Hepatic stellate cell (primary cell): ENCODE results near the gene TRIM15.

Source experiments
- DNase-seq: peaks from one replicate; pipeline ENCODE4 v3.0.0; 2011; ENCODE audit warnings: low spot score

Gene TRIM15

DNA sequence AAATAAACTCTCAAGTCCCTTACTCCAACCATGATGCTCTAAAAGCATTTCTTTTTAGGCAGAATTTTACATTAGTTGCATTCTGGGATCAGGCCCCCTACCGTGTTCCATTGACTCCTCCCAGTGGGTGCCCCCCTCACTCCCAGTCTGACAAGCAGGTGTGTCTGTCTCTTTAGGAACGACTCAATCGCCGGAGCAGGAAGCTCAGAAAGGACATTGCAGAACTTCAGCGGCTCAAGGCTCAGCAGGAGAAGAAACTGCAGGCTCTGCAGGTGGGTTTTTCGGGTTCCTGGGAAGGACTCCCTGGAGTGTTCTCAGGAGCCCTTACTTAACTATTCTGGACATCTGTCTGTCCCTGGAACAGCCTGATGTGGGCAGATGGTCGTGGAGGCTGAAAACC lies 17.5 kb upstream of the TRIM15 start:
- DNase-seq = no peak

DNA sequence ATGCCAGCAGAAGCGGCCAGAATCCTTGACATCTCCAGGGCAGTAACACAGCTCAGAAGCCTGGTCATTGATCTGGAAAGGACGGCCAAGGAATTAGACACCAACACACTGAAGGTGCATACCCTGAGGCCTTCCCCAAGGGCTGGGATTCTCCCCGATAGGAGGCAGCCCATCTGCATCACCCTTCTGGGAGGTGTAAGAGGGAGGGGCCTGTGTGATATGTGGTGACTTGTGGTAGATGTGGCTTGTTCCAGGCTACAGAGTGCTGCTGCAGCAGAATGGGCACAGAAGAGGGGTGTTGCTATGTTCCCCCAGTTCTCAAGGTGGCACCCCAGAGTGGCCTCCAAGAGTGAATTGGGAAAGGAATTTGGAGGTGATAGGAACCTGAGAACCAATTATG lies 16.2 kb upstream of the TRIM15 start:
- DNase-seq = no peak

DNA sequence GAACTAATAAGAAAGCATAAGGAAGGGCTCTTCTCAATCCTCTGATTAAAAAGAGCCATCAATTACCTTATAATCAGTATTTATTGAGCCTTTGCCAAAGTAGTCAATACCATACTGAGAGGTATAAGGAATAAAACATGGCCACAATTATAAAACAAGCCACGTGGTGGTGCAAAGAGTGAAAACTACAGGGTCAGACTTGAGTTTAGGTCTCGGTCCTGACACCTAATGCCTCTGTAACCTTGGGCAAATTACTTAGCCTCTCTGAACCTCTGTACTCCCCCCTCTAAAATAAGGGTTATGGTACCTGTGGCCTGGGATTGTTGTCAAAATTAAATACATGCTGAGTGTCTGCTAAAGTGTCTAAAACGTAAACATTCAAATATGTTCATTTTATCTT lies 14.1 kb upstream of the TRIM15 start:
- no peak for DNase-seq

DNA sequence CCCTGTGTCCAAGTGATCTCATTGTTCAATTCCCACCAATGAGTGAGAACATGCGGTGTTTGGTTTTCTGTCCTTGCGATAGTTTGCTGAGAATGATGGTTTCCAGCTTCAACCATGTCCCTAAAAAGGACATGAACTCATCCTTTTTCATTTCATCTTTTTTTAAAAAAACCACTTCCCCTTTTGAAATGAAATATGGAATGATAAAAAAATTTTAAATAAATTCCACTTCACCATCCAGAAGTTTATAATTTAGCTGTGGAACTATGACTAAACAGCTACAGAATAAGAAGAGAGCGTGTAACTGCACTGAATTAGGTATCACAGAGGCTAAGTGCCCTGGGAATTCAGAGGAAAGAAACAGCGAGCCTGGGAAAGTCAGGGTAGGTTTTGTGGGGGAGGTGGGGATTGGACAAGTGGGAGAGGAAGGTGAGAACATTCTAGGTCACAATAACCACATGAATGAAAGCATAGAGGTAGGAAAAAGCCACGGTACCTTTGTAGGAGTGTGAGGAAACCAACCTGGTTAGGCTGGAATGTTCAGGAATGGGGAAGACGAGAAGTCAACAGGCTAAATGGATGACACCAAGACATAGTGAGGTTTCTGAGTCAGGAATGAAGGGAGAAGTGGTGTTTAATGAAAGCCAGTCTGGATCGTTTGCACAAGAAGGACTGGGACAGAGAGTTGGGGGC lies 13.3 kb upstream of the TRIM15 start:
- no peak for DNase-seq

DNA sequence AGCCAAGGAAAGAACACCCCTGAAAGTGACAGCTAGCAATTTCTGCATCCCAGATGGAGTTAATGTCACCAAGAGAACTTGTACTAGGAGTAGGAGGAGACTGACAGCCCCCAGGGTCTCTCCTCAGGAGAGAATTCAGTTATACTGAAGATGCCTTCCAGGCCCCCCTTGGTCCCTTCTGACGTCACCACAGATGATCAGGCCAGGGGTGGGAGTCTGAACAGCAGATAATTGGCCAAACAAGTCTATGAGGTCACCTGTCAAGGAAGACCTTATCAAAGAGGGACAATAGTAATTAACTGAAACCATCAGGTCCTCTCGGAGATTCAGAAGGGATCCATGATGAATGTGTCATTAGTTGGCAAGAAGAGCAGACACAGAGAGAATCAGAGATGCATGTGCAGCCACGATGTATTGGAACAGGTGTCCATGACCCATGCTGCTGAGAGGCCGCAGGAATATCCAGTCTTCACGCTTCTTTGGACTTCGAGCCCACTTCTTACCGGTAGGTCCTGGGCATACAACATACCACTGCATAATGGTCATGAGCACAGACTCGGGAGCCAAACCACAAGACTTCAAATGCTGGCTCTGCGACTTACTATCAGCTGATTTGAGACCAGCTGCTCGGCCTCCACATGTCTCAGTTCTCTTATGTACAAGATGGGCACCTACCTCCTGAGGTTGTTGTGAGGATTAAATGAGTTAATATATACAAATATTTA lies 12.5 kb upstream of the TRIM15 start:
- DNase-seq = no peak

DNA sequence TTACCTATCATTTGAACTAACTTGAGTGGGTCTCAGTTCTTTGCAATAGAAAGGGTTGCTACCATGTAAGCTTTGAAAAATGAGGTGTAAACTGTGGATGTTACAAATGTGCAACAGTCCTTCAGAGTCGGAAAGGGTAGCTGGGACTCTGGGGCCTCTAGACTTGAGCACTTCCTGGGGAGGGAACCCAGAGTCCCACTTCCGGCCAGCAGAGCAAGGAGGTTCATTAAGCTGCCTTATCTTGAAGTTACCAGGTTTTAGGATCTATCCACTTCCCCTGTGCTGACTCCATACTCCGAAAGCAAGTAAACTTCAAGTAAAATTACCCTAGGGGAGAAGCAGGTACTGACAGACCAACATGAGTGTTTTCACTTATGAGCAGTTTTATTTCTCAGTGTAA lies 11.8 kb upstream of the TRIM15 start:
- DNase-seq = no peak

DNA sequence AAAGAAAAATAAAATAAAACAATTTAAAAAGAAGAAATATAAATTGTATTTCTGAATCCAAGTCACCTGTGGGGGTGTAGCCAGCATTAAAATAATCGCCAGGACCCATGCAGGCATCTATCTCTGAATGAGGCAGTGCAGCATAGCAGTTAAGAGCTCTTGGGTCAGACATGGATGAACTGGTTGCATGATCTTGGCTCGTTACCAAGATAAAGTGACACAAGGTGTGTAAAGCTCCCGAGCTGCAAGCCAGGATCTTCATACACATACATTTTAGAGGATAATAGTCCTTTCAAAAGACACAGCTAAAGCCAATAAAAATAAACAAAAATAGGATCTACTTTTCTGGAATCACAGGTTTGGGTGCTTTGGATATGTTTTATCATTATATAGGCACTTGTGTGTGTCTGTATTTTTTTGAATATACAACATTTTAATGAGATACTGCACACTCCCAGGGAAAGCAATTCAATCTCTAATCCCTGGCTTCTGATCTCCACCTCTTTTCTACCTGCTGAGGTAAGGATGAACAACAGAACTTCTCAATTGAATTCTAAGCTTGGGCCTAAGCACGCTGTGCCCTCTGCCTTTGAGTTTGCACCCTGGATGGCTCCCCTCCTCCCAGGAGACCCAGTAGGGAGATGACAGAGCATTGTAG lies 11.2 kb upstream of the TRIM15 start:
- DNase-seq = no peak

DNA sequence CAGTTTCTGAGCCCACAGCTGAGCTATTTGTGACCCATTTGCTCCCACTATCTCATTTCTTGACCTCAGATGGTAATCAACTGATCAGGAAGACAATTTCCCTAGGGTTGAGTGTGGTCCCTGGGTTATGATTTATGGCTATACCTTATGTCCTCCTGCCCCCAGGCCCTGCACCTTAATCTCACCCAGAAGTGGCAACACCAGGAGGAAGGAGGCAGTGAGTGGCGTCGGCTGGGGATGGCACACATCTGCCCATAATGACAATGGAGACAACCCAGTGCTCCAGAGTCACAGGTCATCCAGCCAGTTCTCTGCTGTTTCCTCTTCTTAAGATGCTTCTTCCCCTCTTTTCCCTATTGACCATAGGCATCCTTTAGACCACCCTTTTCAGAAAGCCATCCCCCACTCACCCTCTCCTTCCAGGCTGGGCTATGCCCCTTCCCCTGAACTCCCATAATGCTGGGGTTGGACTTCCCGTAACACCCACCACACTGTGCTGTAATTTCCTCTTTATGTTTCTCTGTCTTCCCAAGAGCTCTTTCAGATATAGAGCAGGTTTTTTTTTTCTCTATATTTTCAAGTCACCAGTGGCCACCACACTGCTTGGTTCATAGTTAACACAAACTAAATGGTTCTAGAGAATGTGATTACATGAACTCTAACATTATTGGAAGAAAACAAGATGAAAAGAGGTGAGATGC lies 10.3 kb upstream of the TRIM15 start:
- DNase-seq = no peak

DNA sequence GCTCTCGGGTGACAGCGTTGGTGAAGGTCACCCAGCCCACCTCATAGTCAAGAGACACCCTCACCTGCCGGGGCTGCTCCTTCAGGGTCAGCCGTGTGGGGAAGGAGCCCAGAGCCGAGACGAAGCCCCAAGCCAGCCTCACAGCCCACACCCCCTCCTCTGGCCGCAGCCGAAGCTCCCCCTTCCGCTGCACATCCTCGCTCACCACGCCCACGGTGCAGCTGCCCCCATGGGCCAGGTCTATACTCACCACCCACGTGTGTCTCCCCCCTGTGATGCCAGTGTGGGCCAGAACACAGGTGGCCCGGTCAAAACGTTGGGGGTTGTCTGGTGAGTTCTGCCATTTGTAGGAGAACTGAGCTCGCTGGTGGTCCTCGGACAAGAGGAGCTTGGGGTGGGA lies 9.3 kb upstream of the TRIM15 start:
- no peak for DNase-seq

DNA sequence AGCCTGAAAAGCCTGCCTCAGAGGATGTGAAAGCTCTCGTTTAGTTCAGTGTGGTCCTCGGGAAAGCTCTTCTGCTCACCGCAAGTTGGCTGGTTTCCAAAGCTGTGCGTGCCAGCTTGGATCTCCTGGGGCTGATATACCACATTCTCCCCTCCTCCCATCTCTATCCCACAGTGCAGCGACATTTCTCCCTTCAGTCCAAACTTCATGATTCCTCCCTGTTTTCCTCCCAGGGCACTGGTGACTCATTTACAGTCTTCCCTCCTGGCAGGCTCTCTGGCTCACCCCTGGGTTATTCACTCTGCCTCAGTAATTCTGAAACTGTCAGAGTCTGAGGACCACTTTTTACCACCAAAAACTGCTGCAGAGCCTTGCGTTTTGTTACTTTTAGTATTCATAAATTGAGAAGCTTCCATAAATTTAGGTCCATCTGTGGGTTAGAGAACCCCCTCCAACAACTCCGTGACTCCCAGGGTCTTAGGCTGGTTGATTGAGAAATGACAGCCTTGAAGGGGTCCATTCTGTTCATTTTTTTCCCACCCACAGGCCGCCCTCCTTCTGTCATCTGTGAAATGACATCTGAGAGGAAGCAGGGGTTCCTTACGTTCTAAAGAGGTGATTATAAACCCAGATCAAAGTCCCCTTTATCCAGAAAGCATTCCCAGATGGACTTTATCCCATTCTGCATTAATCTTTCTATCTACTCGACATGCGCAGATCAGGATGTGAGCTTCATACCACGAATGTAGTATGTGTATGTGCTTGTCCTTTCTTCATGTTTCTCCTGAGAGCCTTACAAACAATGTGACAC lies 8.4 kb upstream of the TRIM15 start:
- DNase-seq = peak; percentile 94

DNA sequence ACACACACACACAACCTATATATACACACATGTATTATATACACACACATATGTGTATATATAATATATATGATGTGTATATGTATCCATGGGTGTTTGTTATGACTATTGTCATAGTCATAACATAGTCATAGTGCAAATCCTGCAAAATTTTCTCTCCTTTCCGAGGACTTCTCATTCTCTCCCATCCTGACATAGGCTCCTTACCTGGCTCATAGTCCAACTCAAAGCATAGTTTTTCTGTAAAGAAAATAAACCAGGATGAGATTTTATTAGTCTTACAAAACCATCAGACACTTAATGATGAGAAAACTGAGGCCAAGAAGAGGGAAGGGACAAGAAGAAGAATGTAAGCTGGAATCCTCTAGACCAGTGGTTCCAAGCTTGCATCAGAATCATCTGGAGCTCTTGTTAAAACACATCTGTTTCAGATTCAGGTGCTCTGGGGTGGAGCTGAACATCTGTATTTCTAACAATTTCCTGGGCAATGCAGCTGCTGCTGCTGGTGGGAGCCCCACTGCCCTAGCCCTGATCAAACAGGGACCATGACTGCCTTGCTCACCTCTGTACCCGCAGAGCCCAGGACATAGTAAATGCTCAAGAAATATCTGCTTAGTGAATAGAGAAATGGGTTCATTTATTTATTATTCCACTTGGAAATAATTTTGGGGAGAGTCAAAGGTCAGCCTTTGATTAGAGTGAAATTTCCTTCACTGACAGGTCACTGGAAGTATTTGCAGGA lies 7.7 kb upstream of the TRIM15 start:
- no peak for DNase-seq

DNA sequence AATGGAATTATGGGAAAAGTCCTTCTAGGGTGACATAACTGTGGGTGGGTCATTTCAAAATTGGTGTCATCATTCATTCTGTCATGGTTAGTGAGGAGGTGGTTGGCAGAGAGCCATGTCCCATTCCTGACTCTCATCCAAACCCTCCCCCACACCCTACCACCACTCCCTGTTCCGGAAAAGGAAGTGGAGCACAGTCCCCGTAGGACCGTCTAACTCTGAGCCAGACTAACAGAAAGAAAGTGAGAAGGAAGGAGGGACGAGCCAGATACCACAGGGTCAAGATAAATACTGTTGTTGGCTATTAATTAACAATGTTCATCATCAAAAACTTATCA lies 7.1 kb upstream of the TRIM15 start:
- peak; percentile 49 for DNase-seq

DNA sequence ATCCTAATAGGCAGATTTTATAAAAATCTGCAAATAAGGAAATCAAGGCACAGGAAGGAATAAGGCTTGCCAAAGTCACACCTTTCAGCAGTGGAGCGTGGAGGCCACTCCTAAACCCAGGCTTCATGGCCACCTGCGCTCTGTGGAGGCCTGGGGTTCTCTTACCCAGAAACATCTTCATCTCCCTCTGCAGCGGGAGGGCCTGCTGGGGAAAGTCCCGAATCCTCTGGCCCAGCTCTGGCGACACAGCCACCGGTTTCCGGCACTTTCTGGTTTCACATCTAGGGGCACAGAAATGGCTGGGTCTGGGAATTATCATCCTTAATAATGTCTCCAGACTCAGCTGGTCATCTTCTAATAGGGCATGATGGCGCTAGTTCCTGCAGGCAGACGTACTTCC lies 6.6 kb upstream of the TRIM15 start:
- DNase-seq = no peak

DNA sequence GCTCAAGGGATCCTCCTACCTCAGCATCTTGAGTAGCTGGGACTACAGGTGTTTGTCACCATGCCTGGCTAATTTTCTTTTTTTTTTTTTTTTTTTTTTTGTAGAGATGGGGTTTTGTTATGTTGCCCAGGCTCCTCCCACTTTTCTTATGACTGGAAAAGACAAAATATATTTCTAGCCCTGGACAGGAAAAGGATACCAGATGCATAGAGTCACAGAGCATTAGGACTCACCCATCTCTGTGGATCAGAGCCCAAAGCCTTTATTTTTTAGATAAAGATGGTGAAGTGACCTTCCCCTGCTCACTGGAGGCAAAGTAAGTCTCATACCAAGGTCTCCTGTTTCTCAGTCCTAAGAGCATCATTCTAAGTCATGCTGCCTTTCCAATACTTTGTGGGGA lies 5.8 kb upstream of the TRIM15 start:
- peak; percentile 32 for DNase-seq

DNA sequence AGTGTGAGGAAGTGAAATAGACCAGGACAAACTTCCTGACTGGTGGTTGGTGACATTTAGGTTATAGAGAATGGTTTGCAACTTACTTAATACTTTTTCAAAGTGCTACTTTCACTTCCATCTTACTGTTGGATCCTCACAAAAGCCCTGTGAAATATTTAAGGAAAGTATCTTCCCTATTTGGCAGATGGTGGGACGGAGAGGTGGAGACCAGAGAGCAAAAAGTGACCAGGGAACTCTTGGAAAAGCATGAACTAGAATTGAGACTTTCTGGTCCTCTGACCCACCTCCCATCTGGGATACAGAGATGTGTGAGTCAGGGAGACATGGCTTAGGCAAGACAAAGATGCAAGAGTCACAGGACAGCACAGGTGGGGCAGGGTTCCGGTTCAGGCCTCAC lies 5.3 kb upstream of the TRIM15 start:
- DNase-seq = no peak

DNA sequence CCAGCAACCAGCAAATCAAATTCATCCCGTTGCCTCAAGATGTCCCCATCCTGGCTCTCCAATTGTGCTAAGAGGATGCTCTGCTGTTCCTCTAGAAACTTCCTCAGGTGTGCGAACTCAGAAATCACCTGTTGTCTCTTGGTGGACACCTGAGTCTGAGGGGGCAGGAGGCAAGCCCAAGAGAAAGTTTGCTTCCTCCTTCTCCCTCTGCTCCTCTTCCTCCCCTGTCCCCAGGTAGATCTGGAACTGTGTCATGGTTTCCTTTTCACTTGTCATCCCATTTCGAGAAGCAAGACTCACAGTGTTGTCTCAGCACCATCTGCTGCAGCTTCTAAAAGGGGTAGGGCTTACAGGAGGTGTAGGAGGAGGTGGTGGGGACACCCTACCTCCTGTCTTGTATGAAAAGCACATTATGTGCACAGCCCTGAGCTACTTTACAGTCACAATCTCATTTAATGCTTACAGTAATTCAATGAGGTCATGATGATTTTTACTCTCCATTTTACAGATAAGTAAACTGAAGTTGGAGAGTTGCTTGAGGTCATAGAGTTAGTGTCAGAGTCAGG lies 4.8 kb upstream of the TRIM15 start:
- no peak for DNase-seq

DNA sequence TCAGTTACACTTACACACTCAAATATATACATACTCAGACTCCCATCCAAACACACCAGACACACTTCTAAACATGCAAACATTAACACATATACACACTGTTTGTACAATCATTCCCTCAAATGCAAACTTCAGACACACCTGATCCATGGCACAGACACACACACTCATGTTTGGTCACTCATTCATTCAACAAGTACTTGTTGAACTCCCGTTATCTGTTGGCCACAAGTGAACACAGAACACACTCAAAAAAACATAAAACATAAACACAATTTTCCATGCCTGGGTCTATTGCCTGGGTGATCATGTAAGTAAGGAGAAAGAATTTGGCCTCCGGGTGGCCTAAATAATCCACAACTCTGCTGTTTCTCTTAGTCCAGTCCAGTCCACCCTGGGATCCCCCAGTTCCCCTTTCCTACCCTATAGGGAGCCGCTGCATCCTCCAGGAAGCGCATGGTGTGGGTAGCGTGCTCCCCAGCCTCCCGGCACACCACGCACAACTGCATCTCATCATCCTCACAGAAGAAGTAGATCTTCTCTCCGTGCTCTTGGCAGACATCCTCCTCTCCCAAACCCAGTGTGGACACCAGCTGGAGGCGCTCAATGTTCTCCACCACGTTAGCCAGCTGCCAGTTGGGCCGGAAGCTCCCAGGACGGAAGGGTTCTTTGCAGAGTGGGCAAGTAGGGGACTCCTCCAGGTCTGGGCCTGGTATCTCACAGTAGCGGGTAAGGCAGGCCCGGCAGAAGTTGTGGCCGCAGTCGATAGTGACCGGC lies 3.1 kb upstream of the TRIM15 start:
- no peak for DNase-seq

DNA sequence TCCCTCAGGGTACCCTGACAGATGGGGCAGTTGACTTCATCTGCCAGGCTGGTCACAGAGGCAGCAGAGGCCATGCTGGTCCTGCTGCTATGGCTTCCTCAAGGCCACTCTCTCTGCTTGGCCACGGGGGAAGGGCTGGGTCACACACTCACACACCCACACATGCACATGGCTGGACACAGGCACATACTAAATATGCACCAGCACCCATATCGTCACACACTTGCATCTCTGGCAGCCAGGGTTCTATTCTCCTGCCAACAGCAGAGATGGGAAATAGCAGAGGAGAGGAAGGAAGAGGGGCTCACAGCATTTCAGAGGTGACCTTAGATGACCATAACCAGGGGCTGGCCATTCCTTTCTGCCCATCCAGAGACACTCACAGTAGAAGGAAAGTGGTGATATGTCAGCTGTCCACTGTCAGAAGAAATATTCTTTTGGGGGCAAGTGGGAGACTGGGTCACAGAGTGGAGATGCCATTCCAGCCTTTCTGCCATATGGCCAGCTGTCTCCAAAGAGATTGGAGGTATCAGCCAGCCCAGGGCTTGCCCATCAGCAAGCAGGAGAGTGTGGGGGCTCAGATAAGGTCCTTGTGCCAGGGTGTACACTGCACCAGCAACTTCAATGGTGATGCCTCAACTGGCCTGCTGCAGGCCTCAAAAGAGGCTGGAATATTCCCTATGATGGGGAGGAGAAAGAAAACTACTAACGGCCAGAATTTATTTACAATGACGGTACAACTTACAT lies 2.4 kb upstream of the TRIM15 start, which contains the start of gene TRIM10:
Gene TRIM10, minus strand, starts transcription at position 427 of the 747 bp plus-strand sequence. Its CDS starts 353 bp downstream, at position 74.
- no peak for DNase-seq
